WI38 (cell line): ENCODE data around the gene OCA2.

Experiments
- H3K4me3 ChIP-seq: 2 replicates; pipeline ENCODE4 v1.5.1; 2011; ENCODE audit warnings: low read depth, mild to moderate bottlenecking, control low read depth, low read length
- TF ChIP-seq, protein P1 (sequence below): IDR thresholded peaks from 2 replicates; pipeline ENCODE4 v1.5.1; 2012; ENCODE audit warnings: low read depth, mild to moderate bottlenecking, control low read depth, low read length

The OCA2 gene

DNA sequence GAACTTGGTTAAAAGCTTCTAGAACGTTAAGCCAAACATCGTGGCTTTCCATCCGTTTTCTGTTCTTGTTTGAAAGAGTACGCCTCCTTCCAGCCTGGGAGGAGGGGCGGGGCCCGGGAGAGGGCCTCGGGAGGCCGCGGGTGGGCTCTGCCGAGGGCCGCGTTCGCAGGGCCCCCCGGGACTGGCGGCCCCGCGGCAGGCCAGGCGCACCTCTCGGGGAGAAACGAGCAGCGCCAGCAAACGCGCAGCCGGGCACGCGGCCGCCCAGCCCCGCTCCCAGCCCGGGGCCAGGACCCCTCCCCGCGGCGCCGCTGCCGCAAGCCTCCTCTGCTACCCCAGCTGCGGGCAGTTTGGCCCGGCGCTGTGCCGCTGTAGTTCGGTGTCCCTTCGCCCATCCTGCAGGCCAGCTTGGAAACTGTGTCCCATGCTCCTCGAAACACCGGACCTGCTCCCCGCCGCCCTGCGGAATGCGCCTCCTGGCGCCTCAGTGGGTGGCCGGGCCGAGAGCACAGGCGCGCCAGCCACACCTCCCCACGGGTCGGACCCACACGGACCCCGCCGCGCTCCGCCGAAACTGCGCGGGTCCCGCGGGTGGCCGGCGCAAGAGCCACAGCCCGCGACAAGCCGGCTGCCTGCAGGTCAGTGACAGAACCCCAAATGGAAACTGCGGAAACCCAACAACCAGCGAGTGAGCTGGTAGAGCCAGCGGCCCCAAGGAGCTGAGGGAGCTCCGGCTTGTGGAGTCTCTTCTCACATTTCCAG is 2.3 kb downstream of the OCA2 start:
- TF ChIP-seq, protein P1, sequence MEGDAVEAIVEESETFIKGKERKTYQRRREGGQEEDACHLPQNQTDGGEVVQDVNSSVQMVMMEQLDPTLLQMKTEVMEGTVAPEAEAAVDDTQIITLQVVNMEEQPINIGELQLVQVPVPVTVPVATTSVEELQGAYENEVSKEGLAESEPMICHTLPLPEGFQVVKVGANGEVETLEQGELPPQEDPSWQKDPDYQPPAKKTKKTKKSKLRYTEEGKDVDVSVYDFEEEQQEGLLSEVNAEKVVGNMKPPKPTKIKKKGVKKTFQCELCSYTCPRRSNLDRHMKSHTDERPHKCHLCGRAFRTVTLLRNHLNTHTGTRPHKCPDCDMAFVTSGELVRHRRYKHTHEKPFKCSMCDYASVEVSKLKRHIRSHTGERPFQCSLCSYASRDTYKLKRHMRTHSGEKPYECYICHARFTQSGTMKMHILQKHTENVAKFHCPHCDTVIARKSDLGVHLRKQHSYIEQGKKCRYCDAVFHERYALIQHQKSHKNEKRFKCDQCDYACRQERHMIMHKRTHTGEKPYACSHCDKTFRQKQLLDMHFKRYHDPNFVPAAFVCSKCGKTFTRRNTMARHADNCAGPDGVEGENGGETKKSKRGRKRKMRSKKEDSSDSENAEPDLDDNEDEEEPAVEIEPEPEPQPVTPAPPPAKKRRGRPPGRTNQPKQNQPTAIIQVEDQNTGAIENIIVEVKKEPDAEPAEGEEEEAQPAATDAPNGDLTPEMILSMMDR, result no peak
- peak overlapping the region; percentile 49 for H3K4me3 ChIP-seq

- TF ChIP-seq, protein P1, result no peak
- H3K4me3 ChIP-seq, result peak overlapping the region; percentile 49
Measured at GRCh38 chr15:28096411-28096669, 2.8 kb downstream of the OCA2 start.

DNA sequence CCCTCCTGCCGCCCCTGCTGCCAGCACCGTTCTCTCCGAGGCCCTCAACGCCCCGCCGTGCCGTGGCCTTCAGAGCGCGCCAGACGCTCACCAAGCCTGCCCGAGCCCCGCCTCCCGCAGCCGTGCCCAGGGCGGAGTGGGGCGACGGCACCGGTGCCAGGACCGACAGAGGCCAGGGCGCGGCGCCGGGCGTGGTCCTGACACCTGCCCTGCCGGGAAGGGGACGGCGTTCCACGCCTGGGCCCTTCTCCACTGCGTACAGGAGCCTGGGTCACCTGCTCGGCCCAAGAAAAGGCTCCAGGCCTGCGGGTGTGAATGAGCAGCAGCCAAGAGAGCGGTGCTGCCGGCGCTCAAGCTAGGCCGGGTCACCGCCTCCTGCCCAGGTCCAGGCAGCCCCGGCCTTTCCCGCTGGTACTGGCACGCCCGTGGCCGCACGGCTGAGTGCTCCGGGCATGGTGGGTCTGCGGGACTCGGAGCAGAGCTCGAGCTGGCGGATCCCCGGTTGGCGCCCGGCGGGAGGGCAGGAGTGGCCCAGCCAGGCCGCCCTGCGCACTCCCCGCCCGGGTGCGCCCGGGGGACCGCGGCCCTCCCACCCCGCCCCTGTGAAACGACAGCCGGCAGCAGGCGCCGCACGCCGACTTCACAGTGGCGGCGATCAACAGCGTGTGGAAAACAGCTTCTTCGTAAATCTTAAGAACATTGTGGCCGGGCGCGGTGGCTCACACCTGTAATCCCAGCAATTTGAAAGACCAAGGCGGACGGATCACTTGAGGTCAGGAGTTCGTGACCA is 4.2 kb downstream of the OCA2 start:
- TF ChIP-seq, protein P1, result no peak
- H3K4me3 ChIP-seq, result no peak overlapping the region; the same call in 1 of the 2 replicates

- H3K4me3 ChIP-seq, result no peak overlapping the region
- TF ChIP-seq, protein P1, result no peak
Measured at GRCh38 chr15:28093752-28094535, 5.2 kb downstream of the OCA2 start.

DNA sequence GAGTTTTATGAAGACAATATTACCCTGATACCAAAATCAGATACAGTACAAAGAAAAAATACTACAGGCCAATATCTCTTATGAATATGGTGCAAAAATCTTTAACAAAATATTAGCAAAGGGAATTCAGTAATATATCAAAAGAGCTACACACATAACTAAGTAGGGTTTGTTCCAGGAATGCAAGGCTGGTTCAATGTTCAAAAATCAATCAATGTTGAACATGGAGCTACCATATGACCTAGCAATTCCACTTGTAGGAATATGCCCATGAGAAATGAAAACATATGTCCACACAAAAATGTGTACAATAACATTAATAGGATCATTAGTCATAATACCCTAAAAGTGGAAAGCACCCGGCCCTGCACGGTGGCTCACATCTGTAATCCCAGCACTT is 7.8 kb downstream of the OCA2 start:
- TF ChIP-seq, protein P1, result no peak

DNA sequence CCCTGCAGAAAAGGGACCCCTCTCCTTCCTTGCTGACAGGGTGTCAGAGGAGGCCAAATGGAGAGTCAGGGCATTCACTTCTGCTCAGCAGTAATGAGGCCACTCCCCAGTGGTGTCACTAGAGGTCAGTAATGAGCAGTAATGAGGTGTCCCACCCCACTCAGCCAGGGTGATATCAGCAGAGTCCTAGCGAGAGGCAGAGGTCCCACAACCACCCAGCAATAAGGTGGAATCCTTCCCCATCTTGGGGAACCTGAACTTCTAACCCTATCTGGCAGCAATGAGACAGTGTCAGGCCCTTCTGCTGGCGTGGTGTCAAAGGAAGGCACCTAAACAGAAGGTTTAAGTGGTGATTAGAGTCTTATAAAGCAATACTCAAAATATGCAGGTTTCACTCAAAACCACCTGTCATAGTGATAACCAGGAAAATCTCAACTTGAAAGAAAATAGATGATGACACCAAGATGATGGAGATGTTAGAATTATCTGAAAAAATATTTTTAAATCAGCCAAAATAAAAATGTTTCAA is 12.9 kb downstream of the OCA2 start:
- H3K4me3 ChIP-seq, result no peak overlapping the region
- TF ChIP-seq, protein P1, result peak; percentile 86

More for the DNA sequence above, 7.8 kb downstream of the OCA2 start:
- no peak overlapping the region for H3K4me3 ChIP-seq
